Natural killer cell (primary cell): ENCODE results near the gene SLC9B2. TPM values are rescaled to one million over a fixed set of nuclear protein-coding genes. Genes with fewer than 3 reads are reported as not detected.

Experiments
- ATAC-seq, 3 donors: fragments of 150-1000 bp in 2 of 3; fragments of 200-7000 bp in 1 of 3; cut with Tn5 transposase; 1 replicate in 1 of 3; 2 replicates in 2 of 3; pipeline ENCODE4 v1.10.0; 2021; ENCODE audit warnings: mild to moderate bottlenecking in 2 of 3, moderate library complexity in 2 of 3
- DNase-seq, 2 donors: peaks; one replicate each; pipeline versions ENCODE4 v3.0.0 to v3.0.0-alpha.2; 2013 to 2021; ENCODE audit warnings: mixed read lengths in 1 of 2
- H3K27ac ChIP-seq: one replicate; pipeline ENCODE4 v1.5.1; 2013; ENCODE audit warnings: mild to moderate bottlenecking, low read length
- H3K27me3 ChIP-seq: one replicate; pipeline ENCODE4 v1.6.1; 2013; ENCODE audit warnings: low read length; ENCODE audit not compliant: control insufficient read depth, insufficient read depth
- H3K36me3 ChIP-seq: one replicate; pipeline ENCODE4 v1.6.1; 2013; ENCODE audit warnings: low read length; ENCODE audit not compliant: control insufficient read depth, insufficient read depth
- H3K4me1 ChIP-seq: one replicate; pipeline ENCODE4 v1.6.1; 2013; ENCODE audit warnings: low read length; ENCODE audit not compliant: control insufficient read depth, insufficient read depth
- H3K4me3 ChIP-seq: one replicate; pipeline ENCODE4 v1.5.1; 2013; ENCODE audit warnings: low read length
- H3K9me3 ChIP-seq: one replicate; pipeline ENCODE4 v1.6.1; 2013; ENCODE audit warnings: low read length; ENCODE audit not compliant: control insufficient read depth, insufficient read depth
- H3K27ac Mint-ChIP-seq, 2 donors: one replicate each; pipeline ENCODE4 v1.8.0; 2022; ENCODE audit warnings: mild to moderate bottlenecking in 2 of 2, mixed read lengths in 2 of 2, moderate library complexity in 1 of 2
- H3K27me3 Mint-ChIP-seq, 2 donors: one replicate each; pipeline ENCODE4 v1.8.0; 2022; ENCODE audit warnings: low read depth in 2 of 2, mixed read lengths in 2 of 2
- H3K36me3 Mint-ChIP-seq: one replicate; pipeline ENCODE4 v1.8.0; 2022; ENCODE audit warnings: mixed read lengths
- H3K4me1 Mint-ChIP-seq, 2 donors: one replicate each; pipeline ENCODE4 v1.8.0; 2022; ENCODE audit warnings: mixed read lengths in 2 of 2
- H3K4me3 Mint-ChIP-seq: one replicate; pipeline ENCODE4 v1.8.0; 2022; ENCODE audit warnings: mild to moderate bottlenecking, moderate library complexity, mixed read lengths
- H3K9me3 Mint-ChIP-seq, 2 donors: one replicate each; pipeline ENCODE4 v1.8.0; 2022; ENCODE audit warnings: mixed read lengths in 2 of 2
- CTCF ChIP-seq: fragments of 200-600 bp; IDR thresholded peaks from one replicate; pipeline ENCODE4 v1.8.0; 2022; ENCODE audit warnings: antibody characterized with exemption
- WGBS: methylation state at CpG from one replicate; pipeline ENCODE4 v1.1.7; 2013; ENCODE audit warnings: missing lambda C conversion rate; ENCODE audit not compliant: insufficient coverage; 5-methylcytosine and 5-hydroxymethylcytosine counted together
- intact Hi-C: fragments of 100-400 bp; cut with micrococcal nuclease; formaldehyde crosslinking; loops from one replicate; pipeline ENCODE4 v1.14.2; 2022
- total RNA-seq, 4 donors: library from RNA; stranded (reverse); fragments of 120-200 nt in 1 of 4; gene quantifications; one replicate each; pipeline versions ENCODE4 v1.2.3 to v1.2.4, GENCODE V29; 2013 to 2022

Gene SLC9B2
- total RNA-seq, 3 donors from 2014 or later (not counting 1 experiment from before 2014, with no cell fraction given), result 13.5 to 22.4 (median 17.9) TPM

- 53% methylated on average over 4 of the region's 5 CpGs for WGBS
Measured at GRCh38 chr4:103046416-103047290, 29.9 kb downstream of the SLC9B2 start.

GRCh38 chr4:103044183-103044582, 32.4 kb downstream of the SLC9B2 start:
- Histone ChIP-seq H3K36me3 (peaks cover 10% of the 10 kb centered on the region), H3K27me3 (no peaks in the 10 kb centered on the region), H3K9me3 (no peaks in the 10 kb centered on the region), H3K27ac (no peak overlapping the region), H3K4me3 (no peak overlapping the region), H3K4me1 (no peaks in the 10 kb centered on the region)
- no peak for DNase-seq
- H3K27me3 Mint-ChIP-seq, result no peaks in the 10 kb centered on the region
- no peaks in the 10 kb centered on the region for H3K9me3 Mint-ChIP-seq
- intact Hi-C loops, result no loop called here
- H3K36me3 Mint-ChIP-seq, result no peaks in the 10 kb centered on the region
- H3K27ac Mint-ChIP-seq, result no peak overlapping the region
- H3K4me3 Mint-ChIP-seq, result no peak overlapping the region
- no peak for ATAC-seq
- no peaks in the 10 kb centered on the region for H3K4me1 Mint-ChIP-seq
- no peak for TF ChIP-seq CTCF
- 90% methylated on average over 2 of the region's 2 CpGs for WGBS

More at GRCh38 chr4:103046416-103047290, 29.9 kb downstream of the SLC9B2 start:
- intact Hi-C loops, result loop anchor here (1.0 to 2.0 kb wide), 2 partner anchors 45 to 52 kb away; partner anchors contain the start of gene BDH2
- Mint-ChIP-seq H3K27ac (no peak overlapping the region), H3K9me3 (no peaks in the 10 kb centered on the region), H3K27me3 (no peaks in the 10 kb centered on the region), H3K36me3 (no peaks in the 10 kb centered on the region), H3K4me3 (no peak overlapping the region), H3K4me1 (no peaks in the 10 kb centered on the region)
- Histone ChIP-seq H3K27ac (no peak overlapping the region), H3K9me3 (no peaks in the 10 kb centered on the region), H3K4me3 (no peak overlapping the region), H3K36me3 (peaks cover 12% of the 10 kb centered on the region), H3K4me1 (no peaks in the 10 kb centered on the region), H3K27me3 (no peaks in the 10 kb centered on the region)
- TF ChIP-seq CTCF, result peak; percentile 70
- DNase-seq (peak in 1 of 2 donors; percentile 71), ATAC-seq (peak; percentile 93 to 100 (median 99))

GRCh38 chr4:103036169-103036568, 40.4 kb downstream of the SLC9B2 start:
- H3K9me3 ChIP-seq, result no peaks in the 10 kb centered on the region
- intact Hi-C loops, result no loop called here
- H3K4me1 Mint-ChIP-seq, result no peaks in the 10 kb centered on the region
- 100% methylated on average over 1 of the region's 2 CpGs for WGBS
- no peaks in the 10 kb centered on the region for H3K36me3 ChIP-seq
- H3K4me1 ChIP-seq, result no peaks in the 10 kb centered on the region
- ATAC-seq (no peak), DNase-seq (no peak)
- no peak overlapping the region for H3K27ac Mint-ChIP-seq
- H3K27me3 Mint-ChIP-seq, result no peaks in the 10 kb centered on the region
- H3K9me3 Mint-ChIP-seq, result no peaks in the 10 kb centered on the region
- H3K27ac ChIP-seq, result no peak overlapping the region
- H3K36me3 Mint-ChIP-seq, result no peaks in the 10 kb centered on the region
- H3K27me3 ChIP-seq, result no peaks in the 10 kb centered on the region
- no peak overlapping the region for H3K4me3 Mint-ChIP-seq
- H3K4me3 ChIP-seq, result no peak overlapping the region
- TF ChIP-seq CTCF, result no peak
